NCI-H526 treated with DMSO at 0.1 percent for 48 hours (cell line): ENCODE measurements around the gene DGAT2.
A peak's percentile ranks its signal among the peaks of the same experiment; 100 is the strongest.
"Not testable (repeated sequence)": the region's sequence is repeated elsewhere in the genome, so short reads cannot be mapped to it uniquely, and the experiment has no call there.

ENCODE experiments used
- DNase-seq: peaks from one replicate; lab custom pipeline; 2025; lab: John Stamatoyannopoulos, UW

The DGAT2 gene

DNA sequence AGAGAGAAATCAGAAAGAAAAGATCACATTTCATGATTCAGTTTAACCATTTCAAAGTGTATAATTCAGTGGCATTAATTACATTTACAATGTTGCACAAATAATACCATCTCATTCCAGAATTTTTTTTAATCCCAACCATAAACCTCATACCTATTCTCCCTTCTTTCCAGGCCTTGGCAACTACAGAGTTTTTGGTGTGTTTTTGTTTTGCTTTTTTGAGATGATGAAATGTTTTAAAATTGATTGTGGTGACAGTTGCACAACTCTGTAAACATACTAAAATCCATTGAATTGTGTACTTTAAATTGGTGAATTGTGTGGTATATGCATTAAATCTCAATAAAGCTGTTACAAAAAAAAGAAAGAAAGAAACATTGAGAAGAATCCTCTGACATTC is 13.6 kb upstream of the DGAT2 start:
- not testable (repeated sequence) for DNase-seq

DNA sequence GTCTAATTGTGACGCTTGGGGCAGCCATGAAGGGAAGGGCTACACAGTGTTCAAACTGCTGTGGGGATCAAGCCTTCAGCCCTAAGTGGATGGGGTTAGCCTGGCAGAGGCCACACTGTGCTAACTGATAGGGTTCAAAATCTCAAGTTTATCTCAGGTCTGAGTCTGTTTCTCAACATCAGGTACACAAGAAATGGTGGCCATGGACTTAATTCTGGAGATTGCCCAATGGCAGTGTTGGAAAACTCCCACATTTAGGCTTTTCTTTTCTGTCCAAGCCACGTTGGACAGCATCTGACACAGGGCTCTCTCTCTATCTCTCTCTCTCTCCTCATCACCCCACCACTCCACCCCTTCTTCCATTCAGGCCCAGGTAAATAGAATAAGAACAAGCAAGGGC is 10.9 kb upstream of the DGAT2 start:
- DNase-seq = no peak

DNA sequence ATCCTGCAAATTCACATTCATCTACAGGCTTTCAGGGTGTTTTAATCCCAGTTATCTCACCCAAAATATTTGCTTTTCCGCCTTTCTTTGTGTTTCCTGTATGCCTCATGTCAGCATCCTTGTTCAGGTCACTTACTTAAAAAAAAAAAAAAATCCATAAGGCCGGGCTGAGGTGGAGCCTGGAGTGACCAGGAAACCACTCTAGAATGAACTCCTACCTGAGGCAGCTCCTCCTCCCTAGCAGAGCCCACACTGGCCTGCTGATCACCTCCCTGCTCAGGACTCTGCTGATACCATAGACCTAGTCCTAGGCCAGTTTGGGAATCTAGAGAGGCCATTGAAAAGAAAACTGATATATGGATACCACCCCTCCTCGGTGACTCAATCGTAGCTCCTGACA is 8.7 kb upstream of the DGAT2 start:
- DNase-seq = no peak

- DNase-seq = no peak
Measured at GRCh38 chr11:75760243-75760642, 8.3 kb upstream of the DGAT2 start.

DNA sequence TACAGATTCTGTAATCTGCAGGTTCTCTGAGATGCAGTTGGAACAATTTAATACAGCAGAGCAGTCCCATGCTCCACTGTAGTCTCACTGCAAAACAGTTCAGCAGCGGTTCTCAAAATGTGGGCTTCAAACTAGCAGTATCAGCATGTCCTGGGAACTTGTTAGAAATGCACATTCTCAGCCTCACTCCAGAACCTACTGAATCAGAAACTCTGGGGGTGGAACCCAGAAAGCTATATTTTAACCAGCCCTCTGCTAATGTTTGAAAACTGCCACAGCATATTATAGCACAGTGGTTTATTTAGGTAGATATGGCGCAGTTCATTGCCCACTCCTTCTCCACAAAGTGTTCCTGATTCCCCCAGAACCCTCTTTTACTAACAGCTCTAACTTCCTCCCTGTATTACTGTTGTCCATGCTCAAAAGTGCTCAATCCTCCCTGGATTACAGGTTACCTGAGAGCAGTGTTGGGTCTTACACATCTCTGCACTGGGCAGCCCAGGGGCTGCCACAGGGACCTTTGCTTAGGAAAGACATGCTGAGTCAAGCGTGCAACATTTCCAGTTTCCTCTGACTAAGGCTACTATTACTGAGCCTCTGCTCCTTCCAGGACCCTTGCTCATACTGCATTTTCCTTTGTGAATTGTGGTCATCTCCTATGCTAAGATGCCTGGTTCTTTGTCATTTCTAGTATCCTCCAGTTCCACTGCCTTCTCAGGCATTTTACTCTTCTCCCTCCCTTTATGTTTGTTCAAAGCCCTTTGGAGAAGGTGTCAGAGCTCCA is 7.7 kb upstream of the DGAT2 start:
- no peak for DNase-seq

- DNase-seq = no peak
Measured at GRCh38 chr11:75762158-75762557, 6.4 kb upstream of the DGAT2 start.

- DNase-seq = no peak
Measured at GRCh38 chr11:75762885-75763284, 5.7 kb upstream of the DGAT2 start.

DNA sequence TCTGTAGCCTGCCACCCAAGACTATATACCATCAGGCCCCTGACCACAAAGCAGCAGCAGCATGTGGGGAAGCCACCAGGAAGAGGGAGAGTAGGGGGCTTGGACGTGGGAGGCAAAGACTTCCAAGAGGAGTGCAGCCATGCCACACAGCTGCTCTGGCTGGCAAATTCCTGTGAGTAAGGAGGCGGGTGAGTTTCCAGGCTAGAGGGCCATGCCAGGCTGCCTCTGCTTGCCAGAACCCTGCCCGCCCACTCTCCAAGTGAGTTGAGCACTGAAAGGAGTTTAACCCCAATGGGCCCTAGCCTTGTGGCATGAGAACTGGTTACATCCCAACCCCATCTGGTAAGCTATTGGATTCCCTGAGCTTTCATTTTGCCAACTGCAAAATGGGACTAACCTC is 4.7 kb upstream of the DGAT2 start:
- no peak for DNase-seq

DNA sequence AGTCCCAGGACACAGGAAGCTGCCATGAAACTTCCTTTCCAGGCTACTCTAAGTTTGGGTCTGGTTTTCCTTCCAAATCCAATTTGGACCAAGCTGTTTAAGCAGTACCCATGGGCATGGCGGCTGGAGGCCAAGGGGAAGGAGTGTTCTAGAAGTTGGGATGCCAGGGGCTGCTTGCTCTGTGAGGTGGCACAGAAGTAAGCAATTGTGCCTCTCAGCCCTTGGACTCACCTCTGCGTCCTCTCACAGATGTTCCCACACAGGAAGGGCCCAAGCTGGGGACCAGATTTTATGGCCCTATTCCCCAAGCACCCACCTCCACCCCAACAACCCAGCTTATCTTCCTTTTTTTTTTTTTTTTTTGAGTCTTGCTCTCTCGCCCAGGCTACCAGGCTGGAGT is 3.5 kb upstream of the DGAT2 start:
- no peak for DNase-seq

- no peak for DNase-seq
Measured at GRCh38 chr11:75766443-75767227, 1.9 kb upstream of the DGAT2 start.

- DNase-seq = no peak
Measured at GRCh38 chr11:75767228-75767572, 1.4 kb upstream of the DGAT2 start.

DNA sequence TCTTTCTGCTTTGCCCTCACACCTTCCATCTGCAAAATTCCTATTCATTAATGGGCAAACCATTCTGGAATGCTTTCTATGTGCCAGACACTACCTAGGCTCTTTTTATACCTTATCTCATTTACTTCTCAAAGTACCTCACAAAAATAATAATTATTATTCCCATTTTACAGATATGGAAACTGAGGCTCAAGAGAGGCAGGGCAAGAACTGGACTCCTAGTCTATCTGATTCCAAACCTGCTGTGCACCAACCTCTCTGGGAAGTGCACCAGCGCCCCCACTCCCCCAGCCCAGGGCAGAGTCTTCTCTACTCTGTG is 826 bp upstream of the DGAT2 start:
- DNase-seq = no peak

GRCh38 chr11:75768909-75769771 is 562 bp downstream of the DGAT2 start:
- DNase-seq = peak; percentile 56

- no peak for DNase-seq
Measured at GRCh38 chr11:75770102-75770501, 1.5 kb downstream of the DGAT2 start.

- no peak for DNase-seq
Measured at GRCh38 chr11:75771646-75772410, 3.2 kb downstream of the DGAT2 start.

DNA sequence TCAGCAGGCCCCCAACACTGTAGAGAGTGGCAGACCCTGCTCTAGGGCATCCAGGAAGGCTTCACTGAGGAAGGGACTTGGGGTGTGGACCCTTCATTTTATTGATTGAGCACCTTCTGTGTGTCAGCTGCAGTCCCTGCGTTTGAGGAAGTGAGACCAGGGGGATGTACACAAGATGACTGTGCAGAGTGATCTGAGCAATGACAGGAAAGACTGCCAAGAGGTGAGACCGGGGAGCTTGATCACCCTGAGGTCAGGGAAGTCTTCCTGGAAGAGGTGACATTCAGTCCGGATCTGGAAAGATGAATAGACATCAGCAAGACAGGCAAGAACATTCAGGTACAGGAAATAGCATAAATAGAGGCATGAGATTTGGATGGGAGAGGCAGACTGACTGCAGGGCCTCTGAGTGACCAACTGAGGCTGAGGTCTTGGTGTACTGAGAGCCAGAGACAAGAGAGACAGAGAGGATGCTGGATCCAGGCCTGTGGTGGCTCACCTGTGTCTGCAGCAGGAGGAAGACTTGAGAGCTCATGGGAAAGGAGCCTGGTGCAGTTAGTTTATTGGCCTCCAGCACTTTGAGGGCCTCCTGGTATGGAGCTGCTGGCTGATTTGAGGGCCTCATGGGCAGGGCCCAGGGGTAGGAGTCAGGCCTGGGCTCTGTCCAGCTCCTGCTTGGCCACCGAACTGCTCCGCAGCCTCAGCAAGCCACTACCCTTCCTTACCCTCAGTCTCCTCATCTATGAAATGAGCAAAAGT is 5.2 kb downstream of the DGAT2 start:
- DNase-seq = no peak

GRCh38 chr11:75775056-75775455 is 6.5 kb downstream of the DGAT2 start:
- DNase-seq = no peak

DNA sequence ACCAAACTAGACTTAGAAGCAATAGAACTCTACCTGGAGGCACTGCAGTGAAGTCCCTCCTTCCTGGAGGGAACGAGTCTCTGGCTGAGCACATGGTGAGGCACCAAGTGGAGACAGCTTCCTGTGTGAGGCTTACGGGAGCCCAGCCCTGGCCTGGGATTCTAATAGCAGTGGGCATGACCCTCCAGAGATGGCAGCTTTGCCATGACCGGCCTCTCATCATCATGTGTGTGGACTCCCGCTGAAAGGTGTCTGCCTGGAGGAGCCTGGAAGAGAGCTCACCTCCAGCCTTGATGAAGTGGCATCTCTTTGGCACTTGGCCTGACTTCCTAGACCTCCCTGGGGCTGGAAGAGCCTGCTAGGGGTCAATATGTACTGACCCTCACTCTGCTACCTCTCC is 8.0 kb downstream of the DGAT2 start:
- DNase-seq = no peak

- no peak for DNase-seq
Measured at GRCh38 chr11:75777461-75778110, 9.0 kb downstream of the DGAT2 start.

DNA sequence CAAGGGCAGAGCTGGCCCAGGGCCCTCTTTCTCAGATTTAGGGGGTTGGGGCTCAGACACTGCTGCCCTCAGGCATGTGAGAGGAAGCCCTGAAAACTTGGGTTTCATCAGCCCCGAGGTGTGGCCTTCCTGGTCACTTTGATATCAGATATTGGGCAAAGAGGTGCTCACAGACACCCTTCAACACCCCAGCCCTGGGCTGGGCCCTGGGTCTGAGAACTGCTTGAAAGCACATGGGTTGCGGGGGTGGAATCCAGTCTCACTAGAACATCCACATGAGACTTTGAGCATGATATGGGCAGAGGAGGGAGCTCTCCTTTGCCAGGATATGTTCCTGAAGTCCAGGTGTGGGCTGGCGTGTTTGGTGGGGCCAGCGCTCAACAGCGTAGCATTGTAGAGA is 10.4 kb downstream of the DGAT2 start:
- no peak for DNase-seq

- no peak for DNase-seq
Measured at GRCh38 chr11:75779960-75780359, 11.4 kb downstream of the DGAT2 start.
